Stimulated activated CD4-positive, alpha-beta T cell treated with anti-CD3 and anti-CD28 coated beads, Interleukin-15, amount 100 ng/mL, for 24 hours (primary cell): Measurements from ENCODE around the gene OR1N2.
"Not testable (repeated sequence)": the region's sequence is repeated elsewhere in the genome, so short reads cannot be mapped to it uniquely, and the experiment has no call there.

Source experiments
- DNase-seq: peaks from one replicate; pipeline ENCODE4 v3.0.0-alpha.2; 2020

The OR1N2 gene

GRCh38 chr9:122552812-122553211 lies at the start of gene OR1N2:
OR1N2 (plus strand) TSS chr9:122553112; CDS start chr9:122553212, 100 bp downstream.
- no peak for DNase-seq

- DNase-seq: no peak
Measured at GRCh38 chr9:122506964-122507363, 45.9 kb upstream of the OR1N2 start.

- no peak for DNase-seq
Measured at GRCh38 chr9:122510502-122510901, 42.4 kb upstream of the OR1N2 start, which contains the start of gene OR1J2. OR1J2 (plus strand) TSS chr9:122510802; CDS start chr9:122510802, 0 bp downstream.

GRCh38 chr9:122518226-122518625 lies 34.7 kb upstream of the OR1N2 start:
- DNase-seq: no peak

- DNase-seq: no peak
Measured at GRCh38 chr9:122518841-122519240, 34.1 kb upstream of the OR1N2 start, which contains the start of gene OR1J4. OR1J4 (plus strand) TSS chr9:122519141; CDS start chr9:122519141, 0 bp downstream.

GRCh38 chr9:122519376-122519775 lies 33.5 kb upstream of the OR1N2 start:
- DNase-seq: no peak

GRCh38 chr9:122526602-122527001 lies 26.3 kb upstream of the OR1N2 start:
- peak; percentile 27 for DNase-seq

- DNase-seq: no peak
Measured at GRCh38 chr9:122527193-122527592, 25.7 kb upstream of the OR1N2 start, which contains the start of gene OR1N1. OR1N1 (minus strand) TSS chr9:122527293; CDS start chr9:122527293, 0 bp downstream.

- not testable (repeated sequence) for DNase-seq
Measured at GRCh38 chr9:122531157-122531556, 21.8 kb upstream of the OR1N2 start.

- DNase-seq: no peak
Measured at GRCh38 chr9:122536134-122536533, 16.8 kb upstream of the OR1N2 start.

GRCh38 chr9:122537066-122537465 lies 15.8 kb upstream of the OR1N2 start:
- not testable (repeated sequence) for DNase-seq

GRCh38 chr9:122538757-122539156 lies 14.2 kb upstream of the OR1N2 start:
- no peak for DNase-seq

GRCh38 chr9:122546196-122546595 lies 6.7 kb upstream of the OR1N2 start:
- no peak for DNase-seq

- DNase-seq: no peak
Measured at GRCh38 chr9:122551371-122551770, 1.5 kb upstream of the OR1N2 start.

GRCh38 chr9:122561446-122561845 lies 8.5 kb downstream of the OR1N2 start:
- no peak for DNase-seq

GRCh38 chr9:122562134-122562760 lies 9.3 kb downstream of the OR1N2 start:
- peak; percentile 2 for DNase-seq

GRCh38 chr9:122567901-122568300 lies 15.0 kb downstream of the OR1N2 start:
- DNase-seq: no peak

GRCh38 chr9:122572456-122572855 lies 19.5 kb downstream of the OR1N2 start:
- peak; percentile 1 for DNase-seq

GRCh38 chr9:122579874-122580273 lies 27.0 kb downstream of the OR1N2 start:
- no peak for DNase-seq

- DNase-seq: no peak
Measured at GRCh38 chr9:122580360-122580759, 27.4 kb downstream of the OR1N2 start.

- DNase-seq: not testable (repeated sequence)
Measured at GRCh38 chr9:122583284-122583683, 30.4 kb downstream of the OR1N2 start, which contains the start of gene OR1L8. OR1L8 (minus strand) TSS chr9:122583384; CDS start chr9:122568477, 14,907 bp downstream.
